ENCODE results near the gene SURF1.
"Not testable (repeated sequence)": the region's sequence is repeated elsewhere in the genome, so short reads cannot be mapped to it uniquely, and the experiment has no call there.

DNA sequence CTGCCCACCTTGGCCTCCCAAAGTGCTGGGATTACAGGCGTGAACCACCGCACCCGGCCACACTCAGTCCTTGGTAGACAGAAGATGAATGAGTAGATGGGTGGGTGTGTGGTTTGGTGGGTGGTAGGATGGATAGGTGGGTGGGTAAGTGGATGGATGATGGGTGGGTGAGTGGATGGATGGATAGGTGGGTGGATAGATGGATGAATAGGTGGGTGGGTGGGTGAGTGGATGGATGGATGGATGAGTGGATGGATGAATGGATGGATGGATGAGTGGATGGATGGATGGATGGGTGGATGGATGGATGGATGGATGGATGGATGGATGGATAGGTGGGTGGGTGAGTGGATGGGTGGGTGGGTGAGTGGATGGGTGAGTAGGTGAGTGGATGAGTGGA lies 36.0 kb upstream of the SURF1 start:
- not testable (repeated sequence) for TF ChIP-seq POLR2A (IDR thresholded peaks at IDR 0.05; ENCODE audit: low read length); GATA1 (IDR thresholded peaks at IDR 0.05; ENCODE audit: low read depth, low read length)
